Suprapubic skin (tissue), 4 donors: Measurements from ENCODE around the gene TSPAN14. TPM values are rescaled to one million over a fixed set of nuclear protein-coding genes. Genes with fewer than 3 reads are reported as not detected.

Experiments used
- DNase-seq, 2 donors: peaks; one replicate each; pipeline ENCODE4 v3.0.0-alpha.2; 2019; ENCODE audit warnings: low spot score in 2 of 2
- H3K27ac ChIP-seq: fragments of 200-600 bp; sonication (generic); one replicate; pipeline ENCODE4 v1.5.1; 2019
- H3K27me3 ChIP-seq: fragments of 200-600 bp; sonication (generic); one replicate; pipeline ENCODE4 v1.5.1; 2019
- H3K36me3 ChIP-seq: fragments of 200-600 bp; sonication (generic); one replicate; pipeline ENCODE4 v1.5.1; 2019
- H3K4me1 ChIP-seq: fragments of 200-600 bp; sonication (generic); one replicate; pipeline ENCODE4 v1.5.1; 2019
- H3K4me3 ChIP-seq: fragments of 200-600 bp; sonication (generic); one replicate; pipeline ENCODE4 v1.5.1; 2019; ENCODE audit warnings: mild to moderate bottlenecking
- H3K9me3 ChIP-seq: fragments of 200-600 bp; sonication (generic); one replicate; pipeline ENCODE4 v1.5.1; 2019
- CTCF ChIP-seq, 2 donors: fragments of 200-600 bp in 1 of 2; fragments of 450-650 bp in 1 of 2; sonication (generic) in 1 of 2; IDR thresholded peaks; one replicate each; pipeline ENCODE4 v1.5.1; 2016 to 2019; ENCODE audit warnings: antibody characterized with exemption in 2 of 2, mild to moderate bottlenecking in 1 of 2, moderate library complexity in 1 of 2
- EP300 ChIP-seq: sonication (generic); formaldehyde crosslinking; IDR thresholded peaks from one replicate; pipeline ENCODE4 v1.6.1; 2017; ENCODE audit warnings: antibody characterized with exemption
- POLR2A ChIP-seq, 2 donors: fragments of 450-650 bp; IDR thresholded peaks; one replicate each; pipeline ENCODE4 v1.6.1; 2017; ENCODE audit warnings: antibody characterized with exemption in 2 of 2, mild to moderate bottlenecking in 2 of 2, moderate library complexity in 2 of 2
- POLR2AphosphoS5 ChIP-seq, 3 donors: sonication (generic); formaldehyde crosslinking; IDR thresholded peaks; one replicate each; pipeline ENCODE4 v1.6.1; 2017; ENCODE audit warnings: antibody characterized with exemption in 3 of 3
- WGBS: methylation state at CpG from one replicate; pipeline ENCODE4 v1.1.5; 2018; 5-methylcytosine and 5-hydroxymethylcytosine counted together
- total RNA-seq, 4 donors: library from RNA; depleted of rRNA; stranded (reverse); fragments of >200 nt; gene quantifications; one replicate each; pipeline ENCODE4 v1.1.0, GENCODE V29; 2016

The TSPAN14 gene
- total RNA-seq, 4 donors from 2014 or later, result 99.7 to 145 (median 122) TPM

GRCh38 chr10:80526742-80527141 lies 72.6 kb downstream of the TSPAN14 start:
- TF ChIP-seq POLR2A (IDR thresholded peaks at IDR 0.05) (no peak), POLR2AphosphoS5 (IDR thresholded peaks at IDR 0.05) (no peak)

GRCh38 chr10:80528185-80528700 lies 74.1 kb downstream of the TSPAN14 start:
- no peak for DNase-seq
- Histone ChIP-seq H3K36me3 (no peaks in the 10 kb centered on the region), H3K27ac (no peak overlapping the region), H3K4me1 (peaks cover 23% of the 10 kb centered on the region), H3K27me3 (no peaks in the 10 kb centered on the region), H3K9me3 (no peaks in the 10 kb centered on the region), H3K4me3 (no peak overlapping the region)
- no peak for TF ChIP-seq POLR2AphosphoS5 (IDR thresholded peaks at IDR 0.05)
- TF ChIP-seq CTCF (IDR thresholded peaks at IDR 0.05), result no peak
- no peak for TF ChIP-seq EP300
- no peak for TF ChIP-seq POLR2A (IDR thresholded peaks at IDR 0.05)
- WGBS, result 100% methylated on average over 2 of the region's 2 CpGs

More at GRCh38 chr10:80526742-80527141, 72.6 kb downstream of the TSPAN14 start:
- DNase-seq, result no peak
- no peak overlapping the region for H3K27ac ChIP-seq
- peaks cover 23% of the 10 kb centered on the region for H3K4me1 ChIP-seq
- 48% methylated on average over 6 of the region's 6 CpGs for WGBS
- H3K27me3 ChIP-seq, result no peaks in the 10 kb centered on the region
- H3K9me3 ChIP-seq, result no peaks in the 10 kb centered on the region
- H3K4me3 ChIP-seq, result no peak overlapping the region
- H3K36me3 ChIP-seq, result no peaks in the 10 kb centered on the region

- H3K27ac ChIP-seq, result no peak overlapping the region
- H3K4me1 ChIP-seq, result peaks cover 19% of the 10 kb centered on the region
- H3K4me3 ChIP-seq, result no peak overlapping the region
- WGBS, result 79% methylated on average over 6 of the region's 6 CpGs
- TF ChIP-seq POLR2AphosphoS5 (IDR thresholded peaks at IDR 0.05), result no peak
- no peak for TF ChIP-seq EP300
- TF ChIP-seq CTCF (IDR thresholded peaks at IDR 0.05), result no peak
- no peak for TF ChIP-seq POLR2A (IDR thresholded peaks at IDR 0.05)
- no peaks in the 10 kb centered on the region for H3K27me3 ChIP-seq
- no peaks in the 10 kb centered on the region for H3K9me3 ChIP-seq
- no peak for DNase-seq
- H3K36me3 ChIP-seq, result no peaks in the 10 kb centered on the region
Measured at GRCh38 chr10:80528901-80529300, 74.8 kb downstream of the TSPAN14 start.

GRCh38 chr10:80529604-80530003 lies 75.5 kb downstream of the TSPAN14 start:
- Histone ChIP-seq H3K27me3 (no peaks in the 10 kb centered on the region), H3K27ac (no peak overlapping the region), H3K4me1 (peaks cover 13% of the 10 kb centered on the region), H3K4me3 (no peak overlapping the region), H3K9me3 (no peaks in the 10 kb centered on the region), H3K36me3 (no peaks in the 10 kb centered on the region)
- 77% methylated on average over 12 of the region's 12 CpGs for WGBS
- no peak for DNase-seq
- TF ChIP-seq POLR2A (IDR thresholded peaks at IDR 0.05), result no peak
- TF ChIP-seq POLR2AphosphoS5 (IDR thresholded peaks at IDR 0.05), result no peak
- no peak for TF ChIP-seq EP300
- no peak for TF ChIP-seq CTCF (IDR thresholded peaks at IDR 0.05)

- DNase-seq, result no peak
- peaks cover 13% of the 10 kb centered on the region for H3K4me1 ChIP-seq
- WGBS, result 30% methylated on average over 2 of the region's 2 CpGs
Measured at GRCh38 chr10:80530251-80530650, 76.1 kb downstream of the TSPAN14 start.

More at GRCh38 chr10:80530251-80530650, 76.1 kb downstream of the TSPAN14 start:
- no peaks in the 10 kb centered on the region for H3K9me3 ChIP-seq
- no peak for TF ChIP-seq CTCF (IDR thresholded peaks at IDR 0.05)
- no peak for TF ChIP-seq EP300
- no peak for TF ChIP-seq POLR2AphosphoS5 (IDR thresholded peaks at IDR 0.05)
- no peak for TF ChIP-seq POLR2A (IDR thresholded peaks at IDR 0.05)
- H3K27me3 ChIP-seq, result no peaks in the 10 kb centered on the region
- H3K36me3 ChIP-seq, result no peaks in the 10 kb centered on the region
- H3K27ac ChIP-seq, result no peak overlapping the region
- H3K4me3 ChIP-seq, result no peak overlapping the region
